MCF 10A (cell line): Measurements from ENCODE around the gene OR5H14. TPM values are rescaled to one million over a fixed set of nuclear protein-coding genes. Genes with fewer than 3 reads are reported as not detected.
"Not testable (repeated sequence)": the region's sequence is repeated elsewhere in the genome, so short reads cannot be mapped to it uniquely, and the experiment has no call there.

ENCODE experiments used
- BruUV-seq: library from RNA; stranded (reverse); fragments of 400-500 nt; replicated peaks from 2 replicates; lab custom pipeline; 2021; lab: Mats Ljungman, UMichigan
- CTCF ChIA-PET: fragments of 300-600 bp; sonication (Branson Sonifier 250); formaldehyde crosslinking; extraction: SDS; loops from one replicate; lab custom pipeline; 2021; ENCODE audit warnings: antibody characterized with exemption, inconsistent platforms; lab: Yijun Ruan, JAX
- POLR2A ChIA-PET: fragments of 300-600, 350-650 bp; sonication (Branson Sonifier 250); formaldehyde crosslinking; extraction: SDS; loops from one replicate; lab custom pipeline; 2020; ENCODE audit warnings: antibody characterized with exemption, inconsistent platforms; lab: Yijun Ruan, JAX
- DNase-seq: peaks from one replicate; pipeline ENCODE4 v3.0.0-alpha.2; 2018; ENCODE audit not compliant: unreplicated experiment
- H3K27ac Mint-ChIP-seq: one replicate; pipeline ENCODE4 v1.8.0; 2022; ENCODE audit warnings: mild to moderate bottlenecking, low read depth, mixed read lengths; ENCODE audit not compliant: unreplicated experiment
- H3K27me3 Mint-ChIP-seq: one replicate; pipeline ENCODE4 v1.8.0; 2022; ENCODE audit warnings: mixed read lengths; ENCODE audit not compliant: insufficient read depth, unreplicated experiment
- H3K36me3 Mint-ChIP-seq: one replicate; pipeline ENCODE4 v1.8.0; 2022; ENCODE audit warnings: mild to moderate bottlenecking, moderate library complexity, mixed read lengths; ENCODE audit not compliant: insufficient read depth, unreplicated experiment
- H3K4me1 Mint-ChIP-seq: one replicate; pipeline ENCODE4 v1.8.0; 2022; ENCODE audit warnings: mixed read lengths; ENCODE audit not compliant: insufficient read depth, unreplicated experiment
- H3K4me3 Mint-ChIP-seq: one replicate; pipeline ENCODE4 v1.8.0; 2022; ENCODE audit warnings: mild to moderate bottlenecking, moderate library complexity, mixed read lengths; ENCODE audit not compliant: unreplicated experiment
- H3K9me3 Mint-ChIP-seq: one replicate; pipeline ENCODE4 v1.8.0; 2022; ENCODE audit warnings: mixed read lengths; ENCODE audit not compliant: unreplicated experiment
- intact Hi-C: fragments of 100-400 bp; cut with micrococcal nuclease; formaldehyde crosslinking; loops from 2 replicates; pipeline ENCODE4 v1.14.1; 2022
- total RNA-seq: library from RNA; stranded (reverse); gene quantifications from 2 replicates; pipeline ENCODE4 v1.2.3, GENCODE V29; 2022
- TF ChIP-seq, protein P1 (sequence below): fragments of 200-600 bp; IDR thresholded peaks from one replicate; pipeline ENCODE4 v1.8.0; 2022; ENCODE audit warnings: antibody characterized with exemption, mild to moderate bottlenecking; ENCODE audit not compliant: unreplicated experiment

OR5H14 gene
- total RNA-seq, 1 experiment from 2014 or later = not detected

DNA sequence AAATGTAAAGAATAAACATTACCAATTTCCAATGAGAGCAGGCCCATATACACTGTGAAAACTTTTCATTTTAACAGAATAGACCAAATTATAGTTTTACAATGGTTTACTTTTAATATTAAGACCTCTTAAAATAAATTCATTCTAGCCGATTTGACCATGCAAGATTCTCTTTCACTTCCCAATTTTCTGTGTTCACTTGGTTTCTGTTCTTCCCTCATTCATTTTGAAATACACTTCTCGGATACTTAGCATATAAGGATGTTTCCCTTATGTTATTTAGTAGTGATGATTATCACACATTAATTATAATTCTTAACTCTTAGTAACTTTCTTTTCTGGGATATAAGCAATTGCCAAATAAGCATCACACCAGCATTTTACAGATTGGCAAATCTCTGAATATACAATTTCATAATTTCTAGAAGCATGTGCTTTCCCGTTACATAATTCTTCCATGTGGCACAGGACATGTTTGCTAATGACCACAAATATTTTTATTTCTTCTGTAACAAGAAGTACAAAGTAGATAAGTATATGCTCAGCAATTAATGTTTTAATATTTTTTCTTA is 33.1 kb downstream of the OR5H14 start:
- Mint-ChIP-seq H3K36me3 (no peaks in the 10 kb centered on the region), H3K27me3 (peaks cover 5% of the 10 kb centered on the region), H3K9me3 (no peaks in the 10 kb centered on the region), H3K4me1 (no peaks in the 10 kb centered on the region), H3K27ac (no peak overlapping the region), H3K4me3 (no peak overlapping the region)
- no peak for DNase-seq
- ChIA-PET CTCF (no interaction called here), POLR2A (no interaction called here)
- intact Hi-C loops = no loop called here
- TF ChIP-seq, protein P1, sequence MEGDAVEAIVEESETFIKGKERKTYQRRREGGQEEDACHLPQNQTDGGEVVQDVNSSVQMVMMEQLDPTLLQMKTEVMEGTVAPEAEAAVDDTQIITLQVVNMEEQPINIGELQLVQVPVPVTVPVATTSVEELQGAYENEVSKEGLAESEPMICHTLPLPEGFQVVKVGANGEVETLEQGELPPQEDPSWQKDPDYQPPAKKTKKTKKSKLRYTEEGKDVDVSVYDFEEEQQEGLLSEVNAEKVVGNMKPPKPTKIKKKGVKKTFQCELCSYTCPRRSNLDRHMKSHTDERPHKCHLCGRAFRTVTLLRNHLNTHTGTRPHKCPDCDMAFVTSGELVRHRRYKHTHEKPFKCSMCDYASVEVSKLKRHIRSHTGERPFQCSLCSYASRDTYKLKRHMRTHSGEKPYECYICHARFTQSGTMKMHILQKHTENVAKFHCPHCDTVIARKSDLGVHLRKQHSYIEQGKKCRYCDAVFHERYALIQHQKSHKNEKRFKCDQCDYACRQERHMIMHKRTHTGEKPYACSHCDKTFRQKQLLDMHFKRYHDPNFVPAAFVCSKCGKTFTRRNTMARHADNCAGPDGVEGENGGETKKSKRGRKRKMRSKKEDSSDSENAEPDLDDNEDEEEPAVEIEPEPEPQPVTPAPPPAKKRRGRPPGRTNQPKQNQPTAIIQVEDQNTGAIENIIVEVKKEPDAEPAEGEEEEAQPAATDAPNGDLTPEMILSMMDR = no peak
- BruUV-seq = no TSS peak

GRCh38 chr3:98182196-98182595 is 34.9 kb downstream of the OR5H14 start:
- no peak overlapping the region for H3K4me3 Mint-ChIP-seq
- DNase-seq = no peak
- H3K27me3 Mint-ChIP-seq = no peaks in the 10 kb centered on the region
- no peaks in the 10 kb centered on the region for H3K9me3 Mint-ChIP-seq
- ChIA-PET POLR2A (no interaction called here), CTCF (no interaction called here)
- H3K27ac Mint-ChIP-seq = no peak overlapping the region
- H3K4me1 Mint-ChIP-seq = no peaks in the 10 kb centered on the region
- TF ChIP-seq, protein P1 = no peak
- no peaks in the 10 kb centered on the region for H3K36me3 Mint-ChIP-seq
- no TSS peak for BruUV-seq
- intact Hi-C loops = no loop called here

DNA sequence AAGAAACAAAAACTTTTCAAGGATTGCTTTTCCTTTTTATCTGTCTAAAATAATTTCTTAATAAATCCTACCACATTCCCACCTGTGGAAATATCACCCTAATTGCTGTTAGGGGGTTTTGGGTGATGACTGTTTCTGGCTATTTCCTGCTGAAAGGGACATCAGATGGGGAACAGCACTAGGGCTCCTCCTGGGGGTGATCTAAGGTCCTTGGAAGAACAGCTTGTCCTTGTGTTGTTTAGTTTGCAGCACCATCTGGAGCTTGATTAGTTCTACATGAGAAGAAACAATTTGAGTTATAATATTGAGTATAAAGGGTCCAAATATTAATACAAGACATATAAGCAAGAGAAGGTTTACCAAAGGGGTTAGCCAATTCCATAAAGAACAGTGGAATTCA is 37.9 kb downstream of the OR5H14 start:
- TF ChIP-seq, protein P1 = no peak
- ChIA-PET POLR2A (no interaction called here), CTCF (interaction anchor here (0.7 kb wide), 1 partner anchor 144 kb away, joined by 4 read pairs; no protein-coding TSS in a partner anchor)
- intact Hi-C loops = loop anchor here (2.0 kb wide), 1 partner anchor 146 kb away; no protein-coding TSS in a partner anchor
- no TSS peak for BruUV-seq
- Mint-ChIP-seq H3K9me3 (no peaks in the 10 kb centered on the region), H3K4me3 (no peak overlapping the region), H3K4me1 (no peaks in the 10 kb centered on the region), H3K27ac (no peak overlapping the region), H3K27me3 (no peaks in the 10 kb centered on the region), H3K36me3 (no peaks in the 10 kb centered on the region)
- DNase-seq = peak; percentile 18

GRCh38 chr3:98188545-98188944 is 41.3 kb downstream of the OR5H14 start:
- DNase-seq = peak; percentile 29
- Mint-ChIP-seq H3K9me3 (no peaks in the 10 kb centered on the region), H3K4me1 (no peaks in the 10 kb centered on the region), H3K36me3 (no peaks in the 10 kb centered on the region), H3K27ac (no peak overlapping the region), H3K4me3 (no peak overlapping the region), H3K27me3 (no peaks in the 10 kb centered on the region)
- BruUV-seq = no TSS peak
- TF ChIP-seq, protein P1 = peak; percentile 34
- POLR2A ChIA-PET = no interaction called here
- intact Hi-C loops = loop anchor here (1.0 kb wide), 2 partner anchors 141 to 385 kb away; no protein-coding TSS in a partner anchor
- CTCF ChIA-PET = interaction anchor here (0.6 to 1.1 kb wide), 5 partner anchors 132 to 1814 kb away, joined by 3 to 6 read pairs (median 3); partner anchors contain the start of gene CPOX

DNA sequence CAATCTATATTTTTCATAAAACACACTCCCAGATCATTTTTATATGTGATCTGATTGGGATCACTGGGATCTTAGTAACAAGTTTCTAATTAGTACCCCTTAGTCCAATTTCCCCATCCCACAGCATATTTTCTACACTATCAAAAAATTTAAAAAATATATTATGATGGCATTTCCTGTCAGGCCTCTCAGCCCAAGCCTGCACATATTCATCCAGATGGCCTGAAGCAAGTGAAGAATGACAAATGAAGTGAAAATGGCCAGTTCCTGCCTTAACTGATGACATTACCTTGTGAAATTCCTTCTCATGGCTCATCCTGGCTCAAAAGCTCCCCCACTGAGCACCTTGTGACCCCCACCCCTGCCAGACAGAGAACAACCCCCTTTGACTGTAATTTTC is 43.6 kb downstream of the OR5H14 start:
- POLR2A ChIA-PET, H3K36me3 Mint-ChIP-seq, DNase-seq, H3K4me3 Mint-ChIP-seq, intact Hi-C loops, H3K4me1 Mint-ChIP-seq, BruUV-seq, H3K27me3 Mint-ChIP-seq, H3K9me3 Mint-ChIP-seq, H3K27ac Mint-ChIP-seq: not testable (repeated sequence)
- CTCF ChIA-PET = interaction anchor here (0.7 kb wide), 1 partner anchor 400 kb away, joined by 3 read pairs; no protein-coding TSS in a partner anchor

DNA sequence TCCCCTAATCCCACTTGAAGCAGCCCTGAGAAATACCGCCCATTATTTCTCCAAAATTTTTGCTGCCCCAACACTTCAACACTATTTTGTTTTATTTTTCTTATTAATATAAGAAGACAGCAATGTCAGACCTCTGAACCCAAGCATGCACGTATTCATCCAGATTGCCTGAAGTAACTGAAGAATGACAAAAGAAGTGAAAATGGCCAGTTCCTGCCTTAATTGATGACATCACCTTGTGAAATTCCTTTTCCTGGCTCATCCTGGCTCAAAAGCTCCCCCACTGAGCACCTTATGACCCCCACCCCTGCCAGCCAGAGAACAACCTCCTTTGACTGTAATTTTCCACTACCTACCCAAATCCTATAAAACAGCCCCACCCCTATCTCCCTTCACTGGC is 49.0 kb downstream of the OR5H14 start:
- H3K4me1 Mint-ChIP-seq, BruUV-seq, H3K27ac Mint-ChIP-seq, H3K9me3 Mint-ChIP-seq, CTCF ChIA-PET, DNase-seq, intact Hi-C loops, H3K36me3 Mint-ChIP-seq, H3K27me3 Mint-ChIP-seq, POLR2A ChIA-PET, H3K4me3 Mint-ChIP-seq: not testable (repeated sequence)
